K562 (cell line): ENCODE measurements around the gene TCF12.

ENCODE experiments used
- CBFB ChIP-seq: sonication (generic); formaldehyde crosslinking; IDR thresholded peaks from 2 replicates; pipeline ENCODE4 v1.4.0; 2020; ENCODE audit warnings: mild to moderate bottlenecking, missing genetic modification reagents
- CTCF ChIP-seq, 3 experiments: IDR thresholded peaks in 2 of 3; conservative IDR thresholded peaks in 1 of 3; 2 replicates each; pipeline ENCODE4 v1.5.1; 2011 to 2012; ENCODE audit warnings: low read length in 3 of 3, mild to moderate bottlenecking in 3 of 3, control low read depth in 2 of 3, improper control_type of control experiment in 1 of 3, inconsistent platforms in 1 of 3, low read depth in 1 of 3, mixed read lengths in 1 of 3, moderate library complexity in 1 of 3; ENCODE audit not compliant: insufficient read depth in 2 of 3
- FOS ChIP-seq: IDR thresholded peaks from 3 replicates; pipeline ENCODE4 v1.6.1; 2011; ENCODE audit not compliant: insufficient read length; ENCODE audit errors: extremely low read depth
- PHB2 ChIP-seq: fragments of 450-650 bp; IDR thresholded peaks from 2 replicates; pipeline ENCODE4 v1.6.1; 2017; ENCODE audit warnings: low read depth
- TCF15 ChIP-seq: fragments of 250-450 bp; sonication (Bioruptor Pico); IDR thresholded peaks from 2 replicates; pipeline ENCODE4 v1.8.0; 2022; ENCODE audit warnings: moderate library complexity, mild to moderate bottlenecking, inconsistent platforms
- ZNF436 ChIP-seq: fragments of 250-450, 450-650 bp; sonication (Bioruptor Pico); formaldehyde crosslinking; IDR thresholded peaks from 2 replicates; pipeline ENCODE4 v1.7.0; 2020; ENCODE audit warnings: mild to moderate bottlenecking
- TF ChIP-seq, protein P1 (sequence below): IDR thresholded peaks from 2 replicates; pipeline ENCODE4 v1.6.1; 2014; ENCODE audit warnings: antibody characterized with exemption

DNA sequence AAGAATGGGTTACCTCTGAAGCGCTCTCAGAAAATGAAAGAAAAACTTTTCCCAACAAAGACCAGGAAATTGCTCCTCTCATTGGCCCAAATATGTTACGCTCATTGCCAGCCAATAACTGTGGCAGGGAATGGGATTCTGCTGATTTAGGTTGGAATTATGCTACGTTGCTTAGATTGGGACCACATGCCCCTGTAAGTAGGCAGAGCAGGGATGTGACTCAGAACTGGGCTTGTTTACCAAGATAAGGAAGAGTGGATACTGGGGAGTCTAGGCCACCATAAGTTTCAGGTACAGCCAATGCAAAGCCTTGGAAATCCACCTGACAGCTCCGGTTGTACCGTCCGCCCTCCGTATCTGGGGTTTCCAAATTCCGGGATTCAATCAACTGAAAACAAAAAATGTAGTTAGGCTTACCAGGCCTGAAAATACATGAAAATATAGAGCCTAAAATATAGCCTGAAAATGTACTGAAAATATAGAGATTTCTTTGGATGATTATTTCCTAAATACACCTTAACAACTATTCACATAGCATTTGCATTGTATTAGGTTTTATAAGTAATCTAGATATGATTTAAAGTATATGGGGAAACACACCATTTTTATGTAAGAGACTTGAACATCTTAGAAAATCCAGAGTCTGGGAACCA is 1.5 kb upstream of the TCF12 start:
- TF ChIP-seq ZNF436 (no peak), TCF15 (no peak), PHB2 (no peak), CBFB (CRISPR knock-in tag) (no peak), FOS (no peak), CTCF (IDR thresholded peaks at IDR 0.05 in 2 of 3, conservative IDR thresholded peaks at IDR 0.05 in 1 of 3; ENCODE audit: insufficient read depth in 2 of 3, low read depth in 1 of 3, low read length in 3 of 3) (no peak)
- TF ChIP-seq, protein P1, sequence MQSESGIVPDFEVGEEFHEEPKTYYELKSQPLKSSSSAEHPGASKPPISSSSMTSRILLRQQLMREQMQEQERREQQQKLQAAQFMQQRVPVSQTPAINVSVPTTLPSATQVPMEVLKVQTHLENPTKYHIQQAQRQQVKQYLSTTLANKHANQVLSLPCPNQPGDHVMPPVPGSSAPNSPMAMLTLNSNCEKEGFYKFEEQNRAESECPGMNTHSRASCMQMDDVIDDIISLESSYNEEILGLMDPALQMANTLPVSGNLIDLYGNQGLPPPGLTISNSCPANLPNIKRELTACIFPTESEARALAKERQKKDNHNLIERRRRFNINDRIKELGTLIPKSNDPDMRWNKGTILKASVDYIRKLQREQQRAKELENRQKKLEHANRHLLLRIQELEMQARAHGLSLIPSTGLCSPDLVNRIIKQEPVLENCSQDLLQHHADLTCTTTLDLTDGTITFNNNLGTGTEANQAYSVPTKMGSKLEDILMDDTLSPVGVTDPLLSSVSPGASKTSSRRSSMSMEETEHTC = no peak
